GM19099 (cell line): ENCODE measurements around the gene SRGAP1.

ENCODE experiments used
- POLR2A ChIP-seq: IDR thresholded peaks from 3 replicates; pipeline ENCODE4 v1.6.1; 2011; ENCODE audit warnings: low read depth; ENCODE audit not compliant: insufficient read length; ENCODE audit errors: extremely low read depth

The SRGAP1 gene

DNA sequence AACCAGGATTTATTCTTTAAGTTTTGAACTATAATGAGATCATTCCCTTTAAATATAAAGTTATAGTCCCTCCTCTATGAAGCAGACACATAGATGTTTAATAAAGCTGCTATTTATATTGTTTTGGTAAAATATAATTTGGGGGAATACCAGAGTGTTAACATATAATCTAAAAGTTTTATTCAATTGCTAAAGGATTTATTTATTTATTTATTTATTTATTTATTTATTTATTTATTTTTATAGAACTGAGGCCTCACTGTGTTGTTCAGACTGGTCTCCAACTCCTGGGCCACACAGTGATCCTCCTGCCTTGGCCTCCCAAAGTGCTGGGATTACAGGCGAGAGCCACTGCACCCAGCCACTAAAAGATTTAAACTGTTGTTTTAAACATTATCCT is 278.9 kb downstream of the SRGAP1 start:
- no peak for TF ChIP-seq POLR2A

DNA sequence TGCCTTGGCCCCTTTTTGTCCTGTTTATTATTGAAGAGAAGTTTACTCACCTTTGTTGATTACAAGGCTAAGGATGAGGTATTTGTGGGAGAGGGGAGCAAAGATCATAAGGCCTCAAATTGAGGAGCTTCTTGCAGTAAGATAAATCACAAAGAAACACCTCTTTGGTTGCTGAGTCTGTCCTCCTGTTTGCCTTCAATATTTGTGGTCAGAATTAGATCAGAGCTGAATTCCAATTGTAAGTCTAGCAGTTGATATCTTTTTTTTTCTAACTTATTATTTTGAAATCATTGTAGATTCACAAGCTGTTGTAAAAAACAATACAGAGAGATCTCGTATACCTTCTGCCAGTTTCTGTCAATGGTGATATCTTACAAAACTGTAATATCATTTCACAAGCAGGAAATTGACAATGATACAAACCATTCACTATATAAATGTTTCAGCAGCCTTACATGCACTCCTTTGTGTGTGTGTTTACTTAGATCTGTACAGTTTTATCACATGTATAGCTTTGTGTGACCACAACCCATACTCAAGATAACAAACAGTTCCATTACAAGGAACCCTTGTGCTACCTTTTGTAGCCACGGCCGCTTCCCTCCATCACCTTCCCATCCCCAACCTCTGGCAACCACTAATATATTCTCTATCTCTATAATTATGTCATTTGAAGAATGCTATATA is 280.2 kb downstream of the SRGAP1 start:
- TF ChIP-seq POLR2A, result no peak

GRCh38 chr12:64125913-64126312 is 281.4 kb downstream of the SRGAP1 start:
- no peak for TF ChIP-seq POLR2A

- TF ChIP-seq POLR2A, result no peak
These were observed 283.3 kb downstream of the SRGAP1 start for GRCh38 chr12:64127811-64128210.

DNA sequence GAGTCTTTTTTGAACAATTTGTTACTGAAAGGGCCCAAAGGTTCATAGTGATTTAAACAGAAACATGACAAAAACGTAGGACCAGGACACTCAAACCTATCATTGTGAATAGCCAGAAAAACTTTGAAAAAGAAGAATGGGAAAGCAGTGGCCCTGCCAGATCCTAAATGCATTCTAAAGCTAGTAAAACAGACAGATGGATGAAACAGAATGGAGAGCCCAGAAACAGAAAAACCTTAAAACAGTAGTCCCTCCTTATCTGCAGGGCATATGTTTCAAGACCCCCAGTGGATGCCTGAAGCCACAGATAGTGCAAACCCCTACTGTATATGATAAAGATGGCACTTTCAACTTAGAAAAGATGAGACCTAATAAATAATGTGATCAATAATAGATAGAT is 283.9 kb downstream of the SRGAP1 start:
- no peak for TF ChIP-seq POLR2A

DNA sequence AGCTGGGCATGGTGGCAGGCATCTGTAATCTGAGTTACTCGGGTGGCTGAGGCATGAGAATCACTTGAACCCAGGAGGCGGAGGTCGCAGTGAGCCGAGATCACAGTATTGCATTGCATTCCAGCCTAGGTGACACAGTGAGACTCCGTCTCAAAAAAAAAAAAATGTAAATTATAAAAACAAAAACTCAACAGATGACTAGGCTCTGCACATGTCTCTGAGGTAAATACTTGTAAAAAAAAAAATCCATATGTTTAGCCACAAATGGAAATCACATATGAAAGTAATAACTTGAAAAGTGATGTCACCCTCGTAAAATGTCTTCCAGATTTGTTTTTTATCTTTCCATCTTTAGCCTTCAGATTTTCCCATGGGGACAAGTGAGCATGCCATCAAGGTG is 292.6 kb downstream of the SRGAP1 start:
- no peak for TF ChIP-seq POLR2A

- TF ChIP-seq POLR2A, result no peak
These were observed 294.5 kb downstream of the SRGAP1 start for GRCh38 chr12:64139021-64139420.

GRCh38 chr12:64142382-64142781 is 297.9 kb downstream of the SRGAP1 start:
- TF ChIP-seq POLR2A, result no peak

- TF ChIP-seq POLR2A, result no peak
These were observed 298.3 kb downstream of the SRGAP1 start for GRCh38 chr12:64142784-64143183.

- no peak for TF ChIP-seq POLR2A
These were observed 300.7 kb downstream of the SRGAP1 start for GRCh38 chr12:64145226-64145625.

- TF ChIP-seq POLR2A, result no peak
These were observed 302.6 kb downstream of the SRGAP1 start for GRCh38 chr12:64147011-64147631.

DNA sequence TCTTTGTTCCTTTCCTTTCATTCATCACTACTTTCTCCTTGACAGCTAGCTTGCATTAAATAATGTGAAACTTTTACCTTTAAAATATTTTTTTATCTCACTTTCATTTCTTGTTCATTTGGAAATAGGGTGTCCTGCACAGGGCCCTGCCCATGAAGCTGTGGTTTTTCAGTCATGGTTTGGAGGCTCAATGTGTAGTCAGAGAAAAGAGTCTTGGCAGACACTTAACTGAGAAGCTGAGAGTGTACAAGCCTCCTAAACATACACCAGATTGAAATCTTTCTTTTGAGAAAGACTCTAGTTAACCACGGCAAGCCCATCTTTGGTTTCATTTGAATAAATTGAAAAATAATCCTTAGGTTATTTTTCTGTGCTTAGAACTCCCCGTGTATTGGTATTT is 303.4 kb downstream of the SRGAP1 start:
- TF ChIP-seq POLR2A, result no peak

DNA sequence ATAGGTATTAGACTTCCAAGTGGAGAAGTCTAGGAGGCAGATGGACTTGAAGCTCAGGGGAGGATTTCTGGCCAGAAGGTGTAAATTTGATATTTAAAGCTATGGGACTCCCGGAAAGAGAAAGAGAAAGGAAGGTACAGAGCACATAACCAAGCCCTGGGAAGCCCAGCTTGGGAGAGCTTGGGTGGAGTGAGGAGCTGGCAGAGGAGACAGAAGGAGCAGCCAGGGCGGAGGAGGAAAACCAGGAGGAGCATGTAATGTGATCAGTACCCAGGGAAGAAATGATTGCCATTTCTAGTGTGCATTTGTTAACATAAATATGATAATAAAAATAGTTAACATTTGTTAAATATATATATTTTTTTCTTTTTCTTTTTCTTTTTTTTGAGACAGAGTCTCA is 310.2 kb downstream of the SRGAP1 start:
- TF ChIP-seq POLR2A, result no peak

- TF ChIP-seq POLR2A, result no peak
These were observed 312.6 kb downstream of the SRGAP1 start for GRCh38 chr12:64157110-64157509.

- TF ChIP-seq POLR2A, result no peak
These were observed 315.7 kb downstream of the SRGAP1 start for GRCh38 chr12:64160021-64160710.

- TF ChIP-seq POLR2A, result no peak
These were observed 316.2 kb downstream of the SRGAP1 start for GRCh38 chr12:64160711-64161060.
